HepG2 (cell line): Measurements from ENCODE around the gene NXPH1. TPM values are rescaled to one million over a fixed set of nuclear protein-coding genes. Genes with fewer than 3 reads are reported as not detected.

Source experiments
- ATAC-seq: fragments of 200-7000 bp; cut with Tn5 transposase; 3 replicates; pipeline ENCODE4 v1.9.1; 2020; ENCODE audit warnings: mild to moderate bottlenecking, moderate library complexity
- BruUV-seq: library from RNA; stranded (reverse); fragments of 400-500 nt; replicated peaks from 2 replicates; lab custom pipeline; 2021; lab: Mats Ljungman, UMichigan
- CTCF ChIA-PET: fragments of 300-600 bp; formaldehyde crosslinking; extraction: SDS; loops from one replicate; lab custom pipeline; 2021; ENCODE audit warnings: low total read pairs, inconsistent platforms, low intra/inter-chr PET ratio; lab: Yijun Ruan, JAX
- POLR2A ChIA-PET: fragments of 350-600 bp; sonication (Branson Sonifier 250); formaldehyde crosslinking; loops from one replicate; lab custom pipeline; 2020; ENCODE audit warnings: antibody characterized with exemption, inconsistent platforms; lab: Yijun Ruan, JAX
- DNase-seq: peaks from one replicate; pipeline ENCODE4 v3.0.0-alpha.2; 2015; ENCODE audit warnings: low spot score
- FAIRE-seq: peaks from 3 replicates; lab custom pipeline; 2011; peaks lifted over from hg19 to GRCh38; lab: Jason Lieb, UNC
- H2AFZ ChIP-seq: one replicate; pipeline ENCODE4 v1.6.1; 2011; ENCODE audit warnings: low read length, inconsistent platforms
- H3K27ac ChIP-seq: fragments of 300-600 bp; 3 replicates; pipeline ENCODE4 v1.8.0; 2011; ENCODE audit warnings: mixed run types, mild to moderate bottlenecking, mixed read lengths, low read length, inconsistent platforms; ENCODE audit not compliant: insufficient read depth; ENCODE audit errors: extremely low read length
- H3K27me3 ChIP-seq, 2 experiments: fragments of 200-600 bp in 1 of 2; 2 replicates in 1 of 2; 3 replicates in 1 of 2; pipeline versions ENCODE4 v1.6.0 to v1.8.0; 2011; ENCODE audit warnings: low read length in 2 of 2, mild to moderate bottlenecking in 2 of 2, moderate library complexity in 2 of 2, inconsistent platforms in 1 of 2; ENCODE audit not compliant: insufficient read depth in 2 of 2, control insufficient read depth in 1 of 2
- H3K36me3 ChIP-seq, 2 experiments: fragments of 200-600 bp in 1 of 2; replicated peaks in 1 of 2; 2 replicates in 1 of 2; 3 replicates in 1 of 2; pipeline versions ENCODE4 v1.5.1 to v1.8.0; 2011; ENCODE audit warnings: low read length in 2 of 2, inconsistent platforms in 1 of 2; ENCODE audit not compliant: insufficient read depth in 2 of 2, control insufficient read depth in 1 of 2
- H3K4me1 ChIP-seq: 2 replicates; pipeline ENCODE4 v1.5.1; 2012; ENCODE audit warnings: low read length, inconsistent platforms; ENCODE audit not compliant: insufficient read depth
- H3K4me2 ChIP-seq: 2 replicates; pipeline ENCODE4 v1.6.0; 2011; ENCODE audit warnings: low read depth, low read length, inconsistent platforms
- H3K4me3 ChIP-seq, 3 experiments: fragments of 200-600 bp in 1 of 3; sonication (generic), shearing (Covaris generic) in 1 of 3; replicated peaks in 1 of 3; 2 replicates each; pipeline ENCODE4 v1.5.1; 2011 to 2016; ENCODE audit warnings: low read length in 3 of 3, inconsistent platforms in 2 of 3, low read depth in 2 of 3, mild to moderate bottlenecking in 2 of 3, control low read depth in 1 of 3, mixed read lengths in 1 of 3; ENCODE audit not compliant: insufficient read depth in 1 of 3
- H3K79me2 ChIP-seq: one replicate; pipeline ENCODE4 v1.6.1; 2011; ENCODE audit warnings: low read length, inconsistent platforms; ENCODE audit not compliant: insufficient read depth
- H3K9ac ChIP-seq: 2 replicates; pipeline ENCODE4 v1.6.0; 2011; ENCODE audit warnings: mild to moderate bottlenecking, low read depth, low read length, inconsistent platforms; ENCODE audit not compliant: insufficient read depth
- H3K9me3 ChIP-seq: 2 replicates; pipeline ENCODE4 v1.5.1; 2012; ENCODE audit warnings: mild to moderate bottlenecking, low read length
- H4K20me1 ChIP-seq: 2 replicates; pipeline ENCODE4 v1.6.0; 2011; ENCODE audit warnings: inconsistent platforms, mild to moderate bottlenecking, low read length, moderate library complexity; ENCODE audit not compliant: insufficient read depth
- DR1 ChIP-seq: sonication (generic); formaldehyde crosslinking; IDR thresholded peaks from 2 replicates; pipeline ENCODE4 v1.8.0; 2021; ENCODE audit warnings: mild to moderate bottlenecking, missing genetic modification reagents, inconsistent platforms
- EHMT2 ChIP-seq: fragments of 200-600 bp; sonication (generic); IDR thresholded peaks from 2 replicates; pipeline ENCODE4 v1.7.0; 2017; ENCODE audit warnings: antibody characterized with exemption, low read depth, low read length, borderline replicate concordance
- GTF2F1 ChIP-seq: fragments of 150-350 bp; IDR thresholded peaks from 2 replicates; pipeline ENCODE4 v1.6.1; 2014; ENCODE audit warnings: low read length
- KLF9 ChIP-seq: IDR thresholded peaks from 2 replicates; pipeline ENCODE4 v1.6.1; 2016; ENCODE audit warnings: low read depth
- NCOA1 ChIP-seq: sonication (generic); formaldehyde crosslinking; IDR thresholded peaks from 2 replicates; pipeline ENCODE4 v1.9.0; 2021; ENCODE audit warnings: missing genetic modification reagents
- ZBTB4 ChIP-seq: sonication (generic); formaldehyde crosslinking; IDR thresholded peaks from 2 replicates; pipeline ENCODE4 v1.4.0; 2020; ENCODE audit warnings: missing genetic modification reagents, mild to moderate bottlenecking, borderline replicate concordance
- ZMYM3 ChIP-seq: sonication (generic); formaldehyde crosslinking; IDR thresholded peaks from 2 replicates; pipeline ENCODE4 v1.5.1; 2020; ENCODE audit warnings: mild to moderate bottlenecking, missing genetic modification reagents
- ZNF24 ChIP-seq: fragments of 450-650 bp; IDR thresholded peaks from 2 replicates; pipeline ENCODE4 v1.6.1; 2017; ENCODE audit warnings: antibody characterized with exemption, mild to moderate bottlenecking
- ZNF281 ChIP-seq: sonication (generic); formaldehyde crosslinking; IDR thresholded peaks from 2 replicates; pipeline ENCODE4 v1.4.0; 2020; ENCODE audit warnings: missing genetic modification reagents, borderline replicate concordance
- ZZZ3 ChIP-seq: sonication (generic); formaldehyde crosslinking; IDR thresholded peaks from 2 replicates; pipeline ENCODE4 v1.4.0; 2020; ENCODE audit warnings: missing genetic modification reagents, mild to moderate bottlenecking, borderline replicate concordance
- WGBS: methylation state at CpG from one replicate; pipeline ENCODE4 v1.1.6; 2017; ENCODE audit warnings: low lambda C conversion rate; 5-methylcytosine and 5-hydroxymethylcytosine counted together
- in situ Hi-C: cut with HindIII; loops from 2 replicates; pipeline ENCODE4 v1.10.0; 2017; ENCODE audit warnings: low pct_unique_long_range_greater_than_20kb; ENCODE audit not compliant: extremely low pct_ligation_motif_present
- intact Hi-C: fragments of 100-400 bp; cut with micrococcal nuclease; formaldehyde crosslinking; loops from one replicate; pipeline ENCODE4 v1.10.0; 2022; ENCODE audit not compliant: unreplicated experiment
- polyA plus RNA-seq, 8 experiments: library from polyadenylated mRNA; depleted of rRNA in 3 of 8; stranded (reverse) in 7 of 8; unstranded in 1 of 8; fragments of >200 nt; fragmentation: Illumina TruSeq in 4 of 8; extraction: Trizol in 4 of 8; gene quantifications; 2 replicates each; pipeline versions ENCODE4 v1.2.1 to v1.2.3, GENCODE V29; 2011 to 2016; ENCODE audit warnings: low read depth in 4 of 8, missing spikeins in 1 of 8, mixed read lengths in 1 of 8; ENCODE audit not compliant: insufficient read depth in 1 of 8
- total RNA-seq, 5 experiments: library from RNA; depleted of rRNA; stranded (reverse); fragments of >200 nt; fragmentation: Illumina TruSeq; extraction: Trizol; gene quantifications; 2 replicates each; pipeline ENCODE4 v1.2.3, GENCODE V29; 2016; ENCODE audit warnings: low read depth in 1 of 5

Gene NXPH1
- total and polyA plus RNA-seq, 2 of the 13 experiments (the other 11 are each of a cell fraction or from before 2014, with no cell fraction given): not detected

GRCh38 chr7:8582728-8583127, 149.3 kb downstream of the NXPH1 start:
- in situ Hi-C loops: no loop called here

More at GRCh38 chr7:8582728-8583127, 149.3 kb downstream of the NXPH1 start:
- Histone ChIP-seq H3K36me3 (no peaks in the 10 kb centered on the region), H3K4me2 (no peak overlapping the region), H3K9me3 (no peaks in the 10 kb centered on the region), H3K4me3 (no peak overlapping the region), H3K9ac (no peak overlapping the region), H3K4me1 (no peaks in the 10 kb centered on the region), H3K27me3 (no peaks in the 10 kb centered on the region), H2AFZ (no peak overlapping the region), H3K79me2 (no peaks in the 10 kb centered on the region), H4K20me1 (no peaks in the 10 kb centered on the region), H3K27ac (no peak overlapping the region)
- no TSS peak for BruUV-seq
- DNase-seq (no peak), FAIRE-seq (no peak), ATAC-seq (no peak)
- POLR2A ChIA-PET: no interaction called here
- no CpG with 5 or more reads among the region's 3 CpGs for whole genome bisulfite sequencing
- TF ChIP-seq ZNF281 (CRISPR knock-in tag) (no peak), KLF9 (CRISPR knock-in tag) (no peak), ZZZ3 (CRISPR knock-in tag) (no peak), NCOA1 (CRISPR knock-in tag) (no peak), EHMT2 (no peak), ZMYM3 (CRISPR knock-in tag) (no peak), ZBTB4 (CRISPR knock-in tag) (no peak), ZNF24 (no peak), DR1 (CRISPR knock-in tag) (no peak), GTF2F1 (no peak)
- intact Hi-C loops: no loop called here
- CTCF ChIA-PET: no interaction called here
